Measurements from ENCODE around the gene LIX1L. TPM values are rescaled to one million over a fixed set of nuclear protein-coding genes. Genes with fewer than 3 reads are reported as not detected.
A peak's percentile ranks its signal among the peaks of the same experiment; 100 is the strongest.

The LIX1L gene
- total RNA-seq, 1 experiment from 2014 or later, result 12.4 TPM

DNA sequence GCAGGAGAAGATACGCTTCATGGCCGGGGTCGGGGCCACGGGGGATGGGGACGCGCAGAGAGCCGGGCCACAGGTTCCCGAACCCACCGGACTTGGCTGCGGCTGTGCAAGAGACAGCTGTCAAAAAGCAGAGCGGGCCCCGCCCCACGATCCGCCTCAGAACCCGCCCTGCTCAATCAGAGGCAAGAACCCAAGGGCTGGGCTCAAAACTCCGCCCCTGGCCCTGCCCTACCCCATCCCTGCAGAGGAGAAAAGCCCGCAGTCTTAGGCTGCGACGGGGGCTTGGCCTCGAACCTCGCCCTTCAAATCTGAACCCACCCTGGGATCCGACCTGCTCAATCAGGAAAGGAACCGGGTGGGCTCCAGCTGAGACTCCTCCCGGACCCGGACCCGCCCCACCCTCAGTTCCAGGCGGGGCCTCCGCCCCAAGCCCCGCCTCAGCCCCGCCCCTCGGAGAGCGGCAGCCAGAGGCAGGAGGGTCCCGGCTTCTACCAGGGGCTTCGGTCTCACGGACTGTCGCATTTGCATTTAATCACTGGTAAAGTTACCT is 72.0 kb downstream of the LIX1L start, which contains the start of gene ANKRD35:
ANKRD35 (minus strand) TSS at position 129 of the 550 bp plus-strand sequence; CDS start at position 21, 108 bp downstream.
- H3K9me3 ChIP-seq (ENCODE audit: control insufficient read depth in 1 of 2, insufficient read depth in 1 of 2, low read depth in 1 of 2, low read length in 2 of 2), result no peaks in the 10 kb centered on the region
- H3K4me1 ChIP-seq (ENCODE audit: control insufficient read depth in 1 of 2, insufficient read depth in 2 of 2, low read length in 2 of 2), result peaks cover 6 to 22% of the 10 kb centered on the region in 2 experiments
- no TSS peak for BruUV-seq (replicated peaks)
- TF ChIP-seq, protein P1, sequence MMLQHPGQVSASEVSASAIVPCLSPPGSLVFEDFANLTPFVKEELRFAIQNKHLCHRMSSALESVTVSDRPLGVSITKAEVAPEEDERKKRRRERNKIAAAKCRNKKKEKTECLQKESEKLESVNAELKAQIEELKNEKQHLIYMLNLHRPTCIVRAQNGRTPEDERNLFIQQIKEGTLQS (IDR thresholded peaks at IDR 0.05), result no peak
- TF ChIP-seq, protein P2, sequence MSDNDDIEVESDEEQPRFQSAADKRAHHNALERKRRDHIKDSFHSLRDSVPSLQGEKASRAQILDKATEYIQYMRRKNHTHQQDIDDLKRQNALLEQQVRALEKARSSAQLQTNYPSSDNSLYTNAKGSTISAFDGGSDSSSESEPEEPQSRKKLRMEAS (IDR thresholded peaks at IDR 0.05), result no peak
- no peak for TF ChIP-seq CBX3 (IDR thresholded peaks at IDR 0.05; ENCODE audit: low read depth)
- TF ChIP-seq TCF7L2 (IDR thresholded peaks at IDR 0.05; ENCODE audit: borderline replicate concordance, extremely low read depth, insufficient read depth, insufficient read length), result no peak
- TF ChIP-seq EGR1 (IDR thresholded peaks at IDR 0.05; ENCODE audit: low read depth), result no peak
- TF ChIP-seq, protein P3, sequence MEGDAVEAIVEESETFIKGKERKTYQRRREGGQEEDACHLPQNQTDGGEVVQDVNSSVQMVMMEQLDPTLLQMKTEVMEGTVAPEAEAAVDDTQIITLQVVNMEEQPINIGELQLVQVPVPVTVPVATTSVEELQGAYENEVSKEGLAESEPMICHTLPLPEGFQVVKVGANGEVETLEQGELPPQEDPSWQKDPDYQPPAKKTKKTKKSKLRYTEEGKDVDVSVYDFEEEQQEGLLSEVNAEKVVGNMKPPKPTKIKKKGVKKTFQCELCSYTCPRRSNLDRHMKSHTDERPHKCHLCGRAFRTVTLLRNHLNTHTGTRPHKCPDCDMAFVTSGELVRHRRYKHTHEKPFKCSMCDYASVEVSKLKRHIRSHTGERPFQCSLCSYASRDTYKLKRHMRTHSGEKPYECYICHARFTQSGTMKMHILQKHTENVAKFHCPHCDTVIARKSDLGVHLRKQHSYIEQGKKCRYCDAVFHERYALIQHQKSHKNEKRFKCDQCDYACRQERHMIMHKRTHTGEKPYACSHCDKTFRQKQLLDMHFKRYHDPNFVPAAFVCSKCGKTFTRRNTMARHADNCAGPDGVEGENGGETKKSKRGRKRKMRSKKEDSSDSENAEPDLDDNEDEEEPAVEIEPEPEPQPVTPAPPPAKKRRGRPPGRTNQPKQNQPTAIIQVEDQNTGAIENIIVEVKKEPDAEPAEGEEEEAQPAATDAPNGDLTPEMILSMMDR (IDR thresholded peaks at IDR 0.05 in 2 of 3, conservative IDR thresholded peaks at IDR 0.05 in 1 of 3; ENCODE audit: borderline replicate concordance in 1 of 3, insufficient read depth in 1 of 3, low read depth in 2 of 3, low read length in 2 of 3), result no peak
- H3K36me3 ChIP-seq (ENCODE audit: control insufficient read depth in 1 of 2, insufficient read depth in 2 of 2, low read length in 2 of 2), result no peaks in the 10 kb centered on the region
- no peaks in the 10 kb centered on the region for H4K20me1 ChIP-seq (ENCODE audit: insufficient read depth)
- intact Hi-C loops (cut with micrococcal nuclease), result no loop called here
- H3K4me2 ChIP-seq (ENCODE audit: low read length), result peak within 1 kb of the TSS; percentile 72
- no peaks in the 10 kb centered on the region for H3K9me2 ChIP-seq (ENCODE audit: insufficient read depth)
- H3K27me3 ChIP-seq (ENCODE audit: insufficient read depth, low read length), result peaks cover 7% of the 10 kb centered on the region; the same call in 1 of the 2 replicates
- peak within 1 kb of the TSS; percentile 22 to 46; a peak in 3 of 4 replicates for H3K4me3 ChIP-seq (replicated peaks in 1 of 2; ENCODE audit: low read depth in 1 of 2, low read length in 2 of 2)
- H3K79me2 ChIP-seq (ENCODE audit: insufficient read depth, low read length), result no peaks in the 10 kb centered on the region
- no peak within 1 kb of the TSS for H3K9ac ChIP-seq (ENCODE audit: low read length)
- peak; percentile 99 for ATAC-seq
- ChIA-PET RAD21 (ENCODE audit: low non-redundant PET in 1 of 2, low total read pairs in 2 of 2, uncharacterized antibody in 2 of 2, unreplicated experiment in 2 of 2) (no interaction called here), POLR2A (interaction anchor here (1.2 to 1.4 kb wide), 2 partner anchors 27 to 41 kb away, joined by 3 read pairs; partner anchors contain the start of genes PIAS3 and RBM8A), CTCF (no interaction called here)
- no peak within 1 kb of the TSS for H3K27ac ChIP-seq (ENCODE audit: low read depth, low read length)
- H2AFZ ChIP-seq (ENCODE audit: low read depth, low read length, poor library complexity, severe bottlenecking), result peak within 1 kb of the TSS; percentile 84
- peak; percentile 22 for DNase-seq (ENCODE audit: low read depth, low spot score)

Data from HCT116 (cell line).